OCI-LY7 (cell line): ENCODE results near the gene PPY. TPM values are rescaled to one million over a fixed set of nuclear protein-coding genes. Genes with fewer than 3 reads are reported as not detected.

Source experiments
- BruUV-seq: library from RNA; stranded (reverse); fragments of 400-500 nt; replicated peaks from 2 replicates; lab custom pipeline; 2021; lab: Mats Ljungman, UMichigan
- CTCF ChIA-PET: fragments of 300-600 bp; sonication (Branson Sonifier 250); formaldehyde crosslinking; loops from one replicate; lab custom pipeline; 2022; ENCODE audit warnings: antibody characterized with exemption; ENCODE audit not compliant: unreplicated experiment; lab: Charles Lee
- POLR2A ChIA-PET: fragments of 300-600 bp; sonication (Branson Sonifier 250); formaldehyde crosslinking; loops from one replicate; lab custom pipeline; 2022; ENCODE audit warnings: antibody characterized with exemption; lab: Charles Lee
- DNase-seq: peaks from one replicate; pipeline ENCODE4 v3.0.0-alpha.2; 2015; ENCODE audit warnings: low spot score
- H2AFZ ChIP-seq: fragments of 200-600 bp; sonication (generic), shearing (Covaris generic); 2 replicates; pipeline ENCODE4 v1.6.1; 2014; ENCODE audit warnings: mild to moderate bottlenecking, antibody characterized with exemption, low read length, moderate library complexity
- H3K27ac ChIP-seq: fragments of 200-600 bp; sonication (generic); 2 replicates; pipeline ENCODE4 v1.5.1; 2014; ENCODE audit warnings: mixed run types, low read depth, mild to moderate bottlenecking, moderate library complexity, low read length, inconsistent platforms; ENCODE audit not compliant: poor library complexity, severe bottlenecking
- H3K36me3 ChIP-seq: fragments of 200-600 bp; sonication (generic); 2 replicates; pipeline ENCODE4 v1.6.1; 2014; ENCODE audit warnings: mild to moderate bottlenecking, antibody characterized with exemption, low read length, moderate library complexity, mixed read lengths; ENCODE audit not compliant: insufficient read depth
- H3K4me1 ChIP-seq: fragments of 200-600 bp; sonication (generic); 2 replicates; pipeline ENCODE4 v1.5.1; 2014; ENCODE audit warnings: mild to moderate bottlenecking, low read length; ENCODE audit not compliant: insufficient read depth, poor library complexity, severe bottlenecking
- H3K4me2 ChIP-seq: fragments of 200-600 bp; sonication (generic); 2 replicates; pipeline ENCODE4 v1.6.1; 2014; ENCODE audit warnings: mild to moderate bottlenecking, low read length
- H3K4me3 ChIP-seq: fragments of 200-600 bp; sonication (generic); 2 replicates; pipeline ENCODE4 v1.5.1; 2014; ENCODE audit warnings: mild to moderate bottlenecking, low read depth, low read length; ENCODE audit not compliant: poor library complexity, severe bottlenecking
- H3K79me2 ChIP-seq: fragments of 200-600 bp; sonication (generic); 2 replicates; pipeline ENCODE4 v1.6.1; 2016; ENCODE audit warnings: low read depth, mild to moderate bottlenecking, low read length, moderate library complexity, mixed read lengths; ENCODE audit not compliant: insufficient read depth
- H3K9me2 ChIP-seq: fragments of 200-600 bp; sonication (generic); 2 replicates; pipeline ENCODE4 v1.6.1; 2016; ENCODE audit warnings: mild to moderate bottlenecking, low read length, mixed read lengths; ENCODE audit not compliant: insufficient read depth
- H3K9me3 ChIP-seq: fragments of 200-600 bp; sonication (generic); 2 replicates; pipeline ENCODE4 v1.6.1; 2014; ENCODE audit warnings: mild to moderate bottlenecking, mixed run types, low read length, mixed read lengths
- H4K20me1 ChIP-seq: fragments of 200-600 bp; sonication (generic); 2 replicates; pipeline ENCODE4 v1.6.1; 2014; ENCODE audit warnings: mild to moderate bottlenecking, antibody characterized with exemption, low read length, moderate library complexity, mixed read lengths; ENCODE audit not compliant: insufficient read depth
- EZH2phosphoT487 ChIP-seq: fragments of 200-600 bp; sonication (generic); IDR thresholded peaks from 2 replicates; pipeline ENCODE4 v1.6.1; 2018; ENCODE audit warnings: low read depth, borderline replicate concordance, mild to moderate bottlenecking, mixed run types, antibody characterized with exemption, low read length, moderate library complexity, mixed read lengths
- intact Hi-C: fragments of 100-400 bp; cut with micrococcal nuclease; formaldehyde crosslinking; loops from one replicate; pipeline ENCODE4 v1.10.0; 2022; ENCODE audit not compliant: unreplicated experiment
- total RNA-seq, 2 experiments: library from RNA; depleted of rRNA in 1 of 2; stranded (reverse); fragments of >200 nt in 1 of 2; shearing (Covaris generic) in 1 of 2; gene quantifications; 2 replicates each; pipeline ENCODE4 v1.2.3, GENCODE V29; 2014 to 2022
- TF ChIP-seq, protein P1 (sequence below): fragments of 200-600 bp; sonication (generic); conservative IDR thresholded peaks from 2 replicates; pipeline ENCODE4 v1.5.1; 2014; ENCODE audit warnings: mild to moderate bottlenecking, antibody characterized with exemption, low read length, moderate library complexity, mixed read lengths

Gene PPY
- total RNA-seq, 2 experiments from 2014 or later, result not detected

DNA sequence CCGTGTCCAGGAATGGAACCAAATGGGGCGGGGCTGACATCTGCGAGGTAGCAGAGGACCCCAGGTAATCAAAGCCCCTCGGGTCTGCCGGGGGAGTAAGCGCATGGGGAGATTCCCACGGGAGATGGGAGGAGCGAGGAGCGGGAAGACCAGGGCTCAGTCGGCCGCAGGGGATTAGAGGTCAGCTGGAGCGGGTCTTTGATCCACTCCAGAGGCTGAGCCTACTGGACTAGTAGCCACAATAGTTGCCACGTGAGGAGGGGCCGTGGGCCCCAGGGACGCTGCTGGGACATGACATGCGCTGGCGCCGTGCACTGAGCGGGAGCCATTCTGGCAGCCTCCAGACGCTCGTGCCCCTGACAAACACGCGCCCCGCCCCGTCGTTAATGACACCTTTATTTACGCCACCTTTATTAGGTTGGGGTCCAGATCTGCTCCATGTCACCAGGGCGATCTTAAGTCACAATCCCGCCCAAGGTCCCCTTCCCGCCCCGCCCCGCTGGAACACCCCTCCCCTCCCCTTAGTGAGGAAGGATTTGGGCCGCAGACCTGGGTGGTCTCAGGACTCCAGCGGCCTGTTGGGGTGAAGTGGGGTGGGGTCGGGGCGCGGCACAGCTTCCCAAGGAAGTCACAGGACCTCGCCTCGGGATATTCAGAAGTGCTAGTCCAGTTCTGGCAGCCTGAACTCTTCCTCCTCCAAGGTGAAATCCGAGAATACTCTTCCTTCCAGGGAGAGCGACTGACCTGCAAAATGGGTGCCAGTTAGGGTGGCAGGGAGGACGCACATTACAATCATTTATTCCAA is 15.0 kb downstream of the PPY start:
- ChIA-PET POLR2A (no interaction called here), CTCF (no interaction called here)
- Histone ChIP-seq H2AFZ (no peak overlapping the region), H3K4me2 (no peak overlapping the region), H3K9me3 (no peaks in the 10 kb centered on the region), H3K36me3 (no peaks in the 10 kb centered on the region), H3K9me2 (no peaks in the 10 kb centered on the region), H3K4me3 (no peak overlapping the region), H3K4me1 (no peaks in the 10 kb centered on the region), H4K20me1 (no peaks in the 10 kb centered on the region), H3K79me2 (no peaks in the 10 kb centered on the region), H3K27ac (no peak overlapping the region)
- TF ChIP-seq, protein P1, sequence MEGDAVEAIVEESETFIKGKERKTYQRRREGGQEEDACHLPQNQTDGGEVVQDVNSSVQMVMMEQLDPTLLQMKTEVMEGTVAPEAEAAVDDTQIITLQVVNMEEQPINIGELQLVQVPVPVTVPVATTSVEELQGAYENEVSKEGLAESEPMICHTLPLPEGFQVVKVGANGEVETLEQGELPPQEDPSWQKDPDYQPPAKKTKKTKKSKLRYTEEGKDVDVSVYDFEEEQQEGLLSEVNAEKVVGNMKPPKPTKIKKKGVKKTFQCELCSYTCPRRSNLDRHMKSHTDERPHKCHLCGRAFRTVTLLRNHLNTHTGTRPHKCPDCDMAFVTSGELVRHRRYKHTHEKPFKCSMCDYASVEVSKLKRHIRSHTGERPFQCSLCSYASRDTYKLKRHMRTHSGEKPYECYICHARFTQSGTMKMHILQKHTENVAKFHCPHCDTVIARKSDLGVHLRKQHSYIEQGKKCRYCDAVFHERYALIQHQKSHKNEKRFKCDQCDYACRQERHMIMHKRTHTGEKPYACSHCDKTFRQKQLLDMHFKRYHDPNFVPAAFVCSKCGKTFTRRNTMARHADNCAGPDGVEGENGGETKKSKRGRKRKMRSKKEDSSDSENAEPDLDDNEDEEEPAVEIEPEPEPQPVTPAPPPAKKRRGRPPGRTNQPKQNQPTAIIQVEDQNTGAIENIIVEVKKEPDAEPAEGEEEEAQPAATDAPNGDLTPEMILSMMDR, result no peak
- no peak for TF ChIP-seq EZH2phosphoT487
- BruUV-seq, result no TSS peak
- no peak for DNase-seq
- intact Hi-C loops, result no loop called here

DNA sequence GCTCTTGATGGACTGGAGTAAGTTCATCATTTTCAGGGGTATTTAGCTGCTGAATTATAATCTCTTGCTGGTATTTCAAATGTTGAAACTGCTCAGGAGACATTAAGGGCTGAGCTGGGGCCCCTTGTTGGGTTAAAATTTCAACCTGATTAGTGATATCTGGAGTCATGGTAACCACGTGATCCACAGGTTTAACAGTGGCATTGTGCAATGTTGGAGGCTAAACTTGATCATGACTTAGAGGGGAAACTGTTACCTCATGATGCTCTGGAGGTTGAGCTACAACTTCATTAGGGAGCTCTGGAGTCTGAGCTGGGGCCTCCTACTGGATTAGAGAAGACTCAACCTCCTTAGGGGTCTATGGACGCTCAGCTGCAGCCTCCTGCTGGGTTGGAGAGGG is 17.7 kb downstream of the PPY start:
- POLR2A ChIA-PET, result interaction anchor here (1.1 kb wide), 1 partner anchor 16 kb away, joined by 3 read pairs; no protein-coding TSS in a partner anchor
- CTCF ChIA-PET, result no interaction called here

More for the DNA sequence above, 17.7 kb downstream of the PPY start:
- intact Hi-C loops, result no loop called here
- no TSS peak for BruUV-seq
- no peaks in the 10 kb centered on the region for H4K20me1 ChIP-seq
- H3K4me3 ChIP-seq, result no peak overlapping the region
- H3K79me2 ChIP-seq, result no peaks in the 10 kb centered on the region
- no peaks in the 10 kb centered on the region for H3K36me3 ChIP-seq
- no peak overlapping the region for H3K4me2 ChIP-seq
- no peak overlapping the region for H2AFZ ChIP-seq
- no peaks in the 10 kb centered on the region for H3K9me3 ChIP-seq
- TF ChIP-seq, protein P1, result no peak
- TF ChIP-seq EZH2phosphoT487, result no peak
- H3K4me1 ChIP-seq, result no peaks in the 10 kb centered on the region
- no peaks in the 10 kb centered on the region for H3K9me2 ChIP-seq
- DNase-seq, result no peak
- no peak overlapping the region for H3K27ac ChIP-seq
